K562 (cell line): Measurements from ENCODE around the gene ANKRD60.

Experiments used
- BACH1 ChIP-seq: fragments of 200-800 bp; sonication (Bioruptor generic); IDR thresholded peaks from 2 replicates; pipeline ENCODE4 v1.6.1; 2016; ENCODE audit warnings: missing genetic modification characterization, missing compliant biosample characterization
- CTCF ChIP-seq, 3 experiments: IDR thresholded peaks in 2 of 3; conservative IDR thresholded peaks in 1 of 3; 2 replicates each; pipeline ENCODE4 v1.5.1; 2011 to 2012; ENCODE audit warnings: low read length in 3 of 3, mild to moderate bottlenecking in 3 of 3, control low read depth in 2 of 3, improper control_type of control experiment in 1 of 3, inconsistent platforms in 1 of 3, low read depth in 1 of 3, mixed read lengths in 1 of 3, moderate library complexity in 1 of 3; ENCODE audit not compliant: insufficient read depth in 2 of 3
- ELF4 ChIP-seq: fragments of 450-650 bp; formaldehyde crosslinking; IDR thresholded peaks from 2 replicates; pipeline ENCODE4 v1.4.0; 2022; ENCODE audit warnings: missing genetic modification characterization
- ETS2 ChIP-seq: IDR thresholded peaks from 2 replicates; pipeline ENCODE4 v1.6.1; 2016; ENCODE audit warnings: borderline replicate concordance, missing genetic modification characterization, mild to moderate bottlenecking, moderate library complexity, missing compliant biosample characterization; ENCODE audit not compliant: poor library complexity, severe bottlenecking
- GTF2E2 ChIP-seq: fragments of 200-800 bp; sonication (Bioruptor generic); IDR thresholded peaks from 2 replicates; pipeline ENCODE4 v1.6.1; 2016; ENCODE audit warnings: missing genetic modification characterization, missing compliant biosample characterization
- NEUROD1 ChIP-seq: fragments of 150-350 bp; IDR thresholded peaks from 2 replicates; pipeline ENCODE4 v1.6.1; 2014; ENCODE audit warnings: borderline replicate concordance, low read length, low read depth; ENCODE audit not compliant: partially characterized antibody
- NRF1 ChIP-seq, 2 experiments: fragments of 450-650 bp; IDR thresholded peaks in 1 of 2; conservative IDR thresholded peaks in 1 of 2; 2 replicates each; pipeline ENCODE4 v1.6.1; 2014; ENCODE audit warnings: mild to moderate bottlenecking in 2 of 2

- no peak for TF ChIP-seq GTF2E2 (tag)
- no peak for TF ChIP-seq ELF4
- no peak for TF ChIP-seq NRF1 (conservative IDR thresholded peaks at IDR 0.05 in 1 of 2, IDR thresholded peaks at IDR 0.05 in 1 of 2)
- TF ChIP-seq CTCF (IDR thresholded peaks at IDR 0.05 in 2 of 3, conservative IDR thresholded peaks at IDR 0.05 in 1 of 3; ENCODE audit: insufficient read depth in 2 of 3, low read depth in 1 of 3, low read length in 3 of 3): no peak
- no peak for TF ChIP-seq ETS2 (tag)
- no peak for TF ChIP-seq BACH1 (tag)
- TF ChIP-seq NEUROD1: no peak
These were observed 12.1 kb downstream of the ANKRD60 start for GRCh38 chr20:58216334-58216733.
